Sigmoid colon (tissue), 7 donors: ENCODE results near the gene ZNF578. TPM values are rescaled to one million over a fixed set of nuclear protein-coding genes. Genes with fewer than 3 reads are reported as not detected.

Experiments used
- DNase-seq: peaks from one replicate; pipeline ENCODE4 v3.0.0-alpha.2; 2019
- H3K27ac ChIP-seq, 4 donors: fragments of 200-600 bp; sonication (generic); one replicate each; pipeline ENCODE4 v1.5.1; 2016 to 2019; ENCODE audit warnings: mild to moderate bottlenecking in 1 of 4
- H3K27me3 ChIP-seq, 3 donors: fragments of 200-600 bp; sonication (generic); one replicate each; pipeline ENCODE4 v1.5.1; 2019; ENCODE audit warnings: mild to moderate bottlenecking in 1 of 3
- H3K36me3 ChIP-seq, 4 donors: fragments of 200-600 bp; sonication (generic); one replicate each; pipeline ENCODE4 v1.5.1; 2016 to 2019
- H3K4me1 ChIP-seq, 4 donors: fragments of 200-600 bp; sonication (generic); one replicate each; pipeline ENCODE4 v1.5.1; 2017 to 2019
- H3K4me3 ChIP-seq, 4 donors: fragments of 200-600 bp; sonication (generic); one replicate each; pipeline ENCODE4 v1.5.1; 2017 to 2019; ENCODE audit warnings: mild to moderate bottlenecking in 2 of 4, moderate library complexity in 1 of 4
- H3K9me3 ChIP-seq, 4 donors: fragments of 200-600 bp in 3 of 4; sonication (generic) in 3 of 4; one replicate each; pipeline versions ENCODE4 v1.5.1 to v1.6.1; 2013 to 2019
- CTCF ChIP-seq, 4 experiments: fragments of 450-650 bp in 3 of 4; fragments of 200-600 bp in 1 of 4; IDR thresholded peaks; one replicate each; pipeline ENCODE4 v1.5.1; 2016 to 2019; ENCODE audit warnings: antibody characterized with exemption in 4 of 4, mild to moderate bottlenecking in 3 of 4, moderate library complexity in 2 of 4
- EP300 ChIP-seq, 4 donors: sonication (generic); formaldehyde crosslinking; IDR thresholded peaks; one replicate each; pipeline ENCODE4 v1.6.1; 2017; ENCODE audit warnings: antibody characterized with exemption in 4 of 4
- POLR2A ChIP-seq, 2 donors: fragments of 450-650 bp; IDR thresholded peaks; one replicate each; pipeline ENCODE4 v1.6.1; 2016; ENCODE audit warnings: antibody characterized with exemption in 2 of 2, mild to moderate bottlenecking in 2 of 2, moderate library complexity in 2 of 2
- POLR2AphosphoS5 ChIP-seq, 4 donors: sonication (generic); formaldehyde crosslinking; IDR thresholded peaks; one replicate each; pipeline ENCODE4 v1.6.1; 2017; ENCODE audit warnings: antibody characterized with exemption in 4 of 4
- WGBS, 2 donors: extraction: QIAGEN DNeasy Blood & Tissue Kit; methylation state at CpG; one replicate each; pipeline ENCODE4 v1.1.7; 2013; 5-methylcytosine and 5-hydroxymethylcytosine counted together
- intact Hi-C: fragments of 100-400 bp; cut with DNase I; formaldehyde crosslinking; loops from one replicate; pipeline ENCODE4 v1.15.1; 2023
- polyA plus RNA-seq, 3 donors: library from polyadenylated mRNA; stranded (reverse); fragments of 200-250 nt; gene quantifications; one replicate each; pipeline ENCODE4 v1.2.3, GENCODE V29; 2013
- total RNA-seq, 4 donors: library from RNA; depleted of rRNA; stranded (reverse); fragments of >200 nt; gene quantifications; one replicate each; pipeline ENCODE4 v1.1.0, GENCODE V29; 2016
- donor health status: healthy with polysubstance abuse.
- donor health status: Bipolar disorder and iron deficiency.
- donor health status: healthy.

ZNF578 gene
- total and polyA plus RNA-seq, 7 donors, result 1.1 to 2.5 (median 2.3) TPM; not detected in 2

GRCh38 chr19:52444506-52444905 is 8.8 kb upstream of the ZNF578 start:
- Histone ChIP-seq H3K27ac (no peak overlapping the region), H3K4me3 (no peak overlapping the region), H3K36me3 (no peaks in the 10 kb centered on the region), H3K27me3 (no peaks in the 10 kb centered on the region), H3K9me3 (peaks cover 0 to 26% (median 18%) of the 10 kb centered on the region in 4 donors), H3K4me1 (no peaks in the 10 kb centered on the region)
- intact Hi-C loops, result no loop called here
- DNase-seq, result no peak
- 47 to 48% methylated on average over 2 of the region's 2 CpGs for WGBS, 2 donors
- TF ChIP-seq CTCF (IDR thresholded peaks at IDR 0.05) (no peak), EP300 (IDR thresholded peaks at IDR 0.05) (no peak), POLR2A (IDR thresholded peaks at IDR 0.05) (no peak), POLR2AphosphoS5 (IDR thresholded peaks at IDR 0.05) (no peak)

- Histone ChIP-seq H3K27me3 (peaks cover 0 to 8% (median 0%) of the 10 kb centered on the region in 3 donors), H3K36me3 (peaks cover 0 to 7% (median 2%) of the 10 kb centered on the region in 4 donors), H3K4me1 (peaks cover 0 to 10% (median 3%) of the 10 kb centered on the region in 4 donors), H3K9me3 (peaks cover 15 to 39% (median 33%) of the 10 kb centered on the region in 4 donors), H3K27ac (no peak overlapping the region), H3K4me3 (no peak overlapping the region)
- 39 to 67% methylated on average over 41 of the region's 41 CpGs for WGBS, 2 donors
- DNase-seq, result no peak
- TF ChIP-seq POLR2A (IDR thresholded peaks at IDR 0.05) (no peak), EP300 (IDR thresholded peaks at IDR 0.05) (no peak), CTCF (IDR thresholded peaks at IDR 0.05) (no peak), POLR2AphosphoS5 (IDR thresholded peaks at IDR 0.05) (no peak)
- intact Hi-C loops, result loop anchor here (5.0 kb wide), 1 partner anchor 76 kb away; the partner anchor contains the start of gene ZNF808
Measured at GRCh38 chr19:52451241-52451640, 2.1 kb upstream of the ZNF578 start.

GRCh38 chr19:52464798-52465470 is 11.6 kb downstream of the ZNF578 start:
- Histone ChIP-seq H3K27me3 (no peaks in the 10 kb centered on the region), H3K36me3 (peaks cover 0 to 15% (median 6%) of the 10 kb centered on the region in 4 donors), H3K4me1 (no peaks in the 10 kb centered on the region), H3K4me3 (no peak overlapping the region), H3K27ac (no peak overlapping the region), H3K9me3 (peaks cover 35 to 60% (median 56%) of the 10 kb centered on the region in 4 donors)
- no peak for DNase-seq
- TF ChIP-seq EP300 (IDR thresholded peaks at IDR 0.05) (no peak), POLR2A (IDR thresholded peaks at IDR 0.05) (no peak), CTCF (IDR thresholded peaks at IDR 0.05) (no peak), POLR2AphosphoS5 (IDR thresholded peaks at IDR 0.05) (no peak)
- WGBS, 2 donors, result 86 to 88% methylated on average over 14 of the region's 14 CpGs
- intact Hi-C loops, result no loop called here

GRCh38 chr19:52473655-52474350 is 20.4 kb downstream of the ZNF578 start:
- Histone ChIP-seq H3K9me3 (peaks cover 67 to 96% (median 91%) of the 10 kb centered on the region in 4 donors), H3K27ac (no peak overlapping the region), H3K36me3 (no peaks in the 10 kb centered on the region), H3K4me1 (no peaks in the 10 kb centered on the region), H3K27me3 (no peaks in the 10 kb centered on the region), H3K4me3 (no peak overlapping the region)
- WGBS, 2 donors, result 84 to 89% methylated on average over 3 of the region's 3 CpGs
- TF ChIP-seq POLR2AphosphoS5 (IDR thresholded peaks at IDR 0.05) (no peak), CTCF (IDR thresholded peaks at IDR 0.05) (no peak), POLR2A (IDR thresholded peaks at IDR 0.05) (no peak), EP300 (IDR thresholded peaks at IDR 0.05) (no peak)
- DNase-seq, result no peak
- intact Hi-C loops, result no loop called here
